Stimulated activated CD4-positive, alpha-beta T cell treated with anti-CD3 and anti-CD28 coated beads, Interleukin-1b, Interleukin-23, amount 100 ng/mL, for 4 hours (primary cell): ENCODE results near the gene CD37.
A peak's percentile ranks its signal among the peaks of the same experiment; 100 is the strongest.
"Not testable (repeated sequence)": the region's sequence is repeated elsewhere in the genome, so short reads cannot be mapped to it uniquely, and the experiment has no call there.

Source experiments
- DNase-seq, 2 donors: peaks; one replicate each; pipeline ENCODE4 v3.0.0-alpha.2; 2020; ENCODE audit warnings: low read depth in 2 of 2

The CD37 gene

GRCh38 chr19:49331187-49331586, 4.0 kb upstream of the CD37 start:
- DNase-seq, result not testable (repeated sequence)

- DNase-seq, result peak; percentile 28 to 37
Measured at GRCh38 chr19:49331616-49332055, 3.6 kb upstream of the CD37 start.

- not testable (repeated sequence) for DNase-seq
Measured at GRCh38 chr19:49332691-49333417, 2.4 kb upstream of the CD37 start.

GRCh38 chr19:49333418-49333805, 1.8 kb upstream of the CD37 start:
- no peak for DNase-seq

- DNase-seq, result peak; percentile 53
Measured at GRCh38 chr19:49333811-49334288, 1.4 kb upstream of the CD37 start.

- no peak for DNase-seq
Measured at GRCh38 chr19:49335784-49336481, 727 bp downstream of the CD37 start.

GRCh38 chr19:49336482-49337266, 1.5 kb downstream of the CD37 start:
- no peak for DNase-seq

GRCh38 chr19:49337267-49338022, 2.2 kb downstream of the CD37 start:
- DNase-seq, result no peak

GRCh38 chr19:49338023-49338677, 2.9 kb downstream of the CD37 start:
- DNase-seq, result no peak

- DNase-seq, result no peak
Measured at GRCh38 chr19:49338691-49339300, 3.6 kb downstream of the CD37 start.

GRCh38 chr19:49339301-49340068, 4.3 kb downstream of the CD37 start:
- no peak for DNase-seq

- no peak for DNase-seq
Measured at GRCh38 chr19:49340069-49340864, 5.1 kb downstream of the CD37 start.

- no peak for DNase-seq
Measured at GRCh38 chr19:49340865-49341718, 5.9 kb downstream of the CD37 start.

- no peak for DNase-seq
Measured at GRCh38 chr19:49342291-49342721, 7.1 kb downstream of the CD37 start.

- DNase-seq, result no peak
Measured at GRCh38 chr19:49343123-49343522, 7.9 kb downstream of the CD37 start.

GRCh38 chr19:49344505-49345423, 9.6 kb downstream of the CD37 start:
- DNase-seq, result no peak

- DNase-seq, result no peak
Measured at GRCh38 chr19:49347191-49347590, 12.0 kb downstream of the CD37 start.
